Measurements from ENCODE around the gene SUFU.
"Not testable (repeated sequence)": the region's sequence is repeated elsewhere in the genome, so short reads cannot be mapped to it uniquely, and the experiment has no call there.

The SUFU gene

DNA sequence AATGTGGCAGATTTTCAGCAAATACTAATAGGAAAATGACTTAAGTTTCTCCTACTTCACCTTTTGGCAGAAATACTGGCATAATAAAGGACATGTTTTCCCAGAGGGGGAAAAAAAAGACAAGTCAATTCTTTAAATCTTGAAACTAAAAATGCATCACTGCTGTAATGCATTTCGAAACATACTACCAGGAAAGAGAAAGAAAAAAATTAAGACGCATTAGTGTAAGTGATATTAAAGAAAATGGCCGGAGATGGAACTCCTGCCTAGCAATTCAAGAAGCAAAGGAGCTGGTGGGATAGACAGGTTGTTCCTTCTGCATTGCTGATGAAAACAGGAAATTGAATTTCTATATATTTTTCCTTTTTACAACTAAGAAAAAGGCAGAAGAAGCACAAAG, 4.4 kb upstream of the SUFU start:
- peaks cover 13% of the 10 kb centered on the region for H3K4me1 Mint-ChIP-seq (ENCODE audit: low read depth)

DNA sequence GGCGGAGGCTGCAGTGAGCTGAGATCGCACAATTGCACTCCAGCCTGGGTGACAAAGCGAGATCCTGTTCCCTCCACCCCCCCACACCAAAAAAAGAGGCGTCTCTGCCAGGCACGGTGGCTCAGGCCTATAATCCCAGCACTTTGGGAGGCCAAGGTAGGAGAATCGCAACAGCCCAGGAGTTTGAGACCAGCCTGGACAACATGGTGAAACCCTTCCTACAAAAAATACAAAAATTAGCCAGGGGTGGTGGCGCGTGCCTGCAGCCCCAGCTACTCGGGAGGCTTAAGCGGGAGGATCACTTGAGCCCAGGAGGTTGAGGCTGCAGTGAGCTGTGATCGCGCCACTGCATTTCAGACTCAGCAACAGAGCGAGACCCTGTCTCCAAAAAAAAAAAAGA, 3.1 kb upstream of the SUFU start:
- H3K27ac Mint-ChIP-seq; H3K27me3 Mint-ChIP-seq (ENCODE audit: low read depth); DNase-seq (ENCODE audit: low spot score); H3K4me3 Mint-ChIP-seq; H3K9me3 Mint-ChIP-seq: not testable (repeated sequence)
- Mint-ChIP-seq H3K36me3 (ENCODE audit: low read depth) (peaks cover 12% of the 10 kb centered on the region), H3K4me1 (ENCODE audit: low read depth) (peaks cover 21% of the 10 kb centered on the region)

More for the DNA sequence above, 4.4 kb upstream of the SUFU start:
- Mint-ChIP-seq H3K27ac (no peak overlapping the region), H3K36me3 (ENCODE audit: low read depth) (peaks cover 7% of the 10 kb centered on the region), H3K27me3 (ENCODE audit: low read depth) (no peaks in the 10 kb centered on the region), H3K4me3 (no peak overlapping the region), H3K9me3 (no peaks in the 10 kb centered on the region)
- no peak for DNase-seq (ENCODE audit: low spot score)

DNA sequence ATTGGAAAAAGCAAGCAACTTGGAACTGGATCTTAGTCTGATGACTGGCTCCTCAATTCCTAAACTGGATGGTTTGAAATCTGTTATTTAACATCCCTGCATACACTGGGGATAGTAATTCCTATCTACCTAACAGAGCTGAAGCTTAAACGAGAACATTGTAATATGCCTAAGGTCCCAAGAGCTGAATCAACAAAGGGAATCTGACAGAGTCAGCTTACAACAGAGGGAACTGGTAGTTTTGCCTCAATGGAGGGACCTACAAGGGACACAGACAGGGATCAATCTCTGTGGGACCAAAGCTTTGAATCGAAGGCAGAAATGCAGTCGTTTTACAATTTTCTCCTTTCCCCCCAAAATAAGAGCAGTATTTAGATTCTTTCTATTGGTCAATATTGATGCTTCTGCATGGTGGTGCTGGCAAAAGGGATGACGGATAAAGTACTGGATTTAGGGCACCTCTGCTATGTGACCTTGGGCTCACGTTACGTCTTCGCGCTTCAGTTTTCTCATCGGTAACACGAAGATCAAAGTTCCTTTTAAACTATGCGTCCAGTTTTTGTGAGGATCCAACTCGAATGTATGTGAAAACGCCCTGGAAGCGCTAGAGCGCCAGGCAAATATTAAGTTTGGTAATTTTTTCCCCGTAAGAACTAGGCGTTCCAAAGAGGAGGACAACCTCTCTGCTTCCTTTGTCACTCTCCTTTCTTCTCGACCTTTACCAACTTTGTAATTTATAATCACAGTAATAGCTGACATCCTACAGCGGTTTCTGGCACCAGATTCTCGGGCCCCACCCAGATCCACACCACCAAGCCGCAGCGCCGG, 2.4 kb upstream of the SUFU start:
- H3K4me1 Mint-ChIP-seq (ENCODE audit: low read depth): peaks cover 24% of the 10 kb centered on the region
- H3K36me3 Mint-ChIP-seq (ENCODE audit: low read depth): peaks cover 15% of the 10 kb centered on the region
- H3K27ac Mint-ChIP-seq: no peak overlapping the region

DNA sequence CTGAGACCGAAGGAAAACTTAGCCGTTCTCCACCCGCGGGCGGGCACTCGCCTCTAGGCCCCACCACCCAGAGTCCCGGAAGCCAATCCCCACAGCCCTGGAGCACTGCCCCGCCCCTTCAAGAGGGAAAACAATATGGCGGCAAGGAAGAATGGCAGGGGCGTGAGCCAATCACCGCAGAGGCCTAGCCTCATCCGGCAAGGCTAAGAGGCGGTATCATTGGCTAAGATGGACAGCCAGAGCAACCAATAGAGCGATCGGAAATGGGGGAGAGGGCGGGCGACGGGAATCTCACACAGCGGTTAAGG, 1.8 kb upstream of the SUFU start:
- no peaks in the 10 kb centered on the region for H3K27me3 Mint-ChIP-seq (ENCODE audit: low read depth)
- no peak overlapping the region for H3K27ac Mint-ChIP-seq
- H3K36me3 Mint-ChIP-seq (ENCODE audit: low read depth): peaks cover 16% of the 10 kb centered on the region

More for the DNA sequence above, 2.4 kb upstream of the SUFU start:
- H3K9me3 Mint-ChIP-seq: no peaks in the 10 kb centered on the region
- no peak for DNase-seq (ENCODE audit: low spot score)
- no peak overlapping the region for H3K4me3 Mint-ChIP-seq
- H3K27me3 Mint-ChIP-seq (ENCODE audit: low read depth): no peaks in the 10 kb centered on the region

DNA sequence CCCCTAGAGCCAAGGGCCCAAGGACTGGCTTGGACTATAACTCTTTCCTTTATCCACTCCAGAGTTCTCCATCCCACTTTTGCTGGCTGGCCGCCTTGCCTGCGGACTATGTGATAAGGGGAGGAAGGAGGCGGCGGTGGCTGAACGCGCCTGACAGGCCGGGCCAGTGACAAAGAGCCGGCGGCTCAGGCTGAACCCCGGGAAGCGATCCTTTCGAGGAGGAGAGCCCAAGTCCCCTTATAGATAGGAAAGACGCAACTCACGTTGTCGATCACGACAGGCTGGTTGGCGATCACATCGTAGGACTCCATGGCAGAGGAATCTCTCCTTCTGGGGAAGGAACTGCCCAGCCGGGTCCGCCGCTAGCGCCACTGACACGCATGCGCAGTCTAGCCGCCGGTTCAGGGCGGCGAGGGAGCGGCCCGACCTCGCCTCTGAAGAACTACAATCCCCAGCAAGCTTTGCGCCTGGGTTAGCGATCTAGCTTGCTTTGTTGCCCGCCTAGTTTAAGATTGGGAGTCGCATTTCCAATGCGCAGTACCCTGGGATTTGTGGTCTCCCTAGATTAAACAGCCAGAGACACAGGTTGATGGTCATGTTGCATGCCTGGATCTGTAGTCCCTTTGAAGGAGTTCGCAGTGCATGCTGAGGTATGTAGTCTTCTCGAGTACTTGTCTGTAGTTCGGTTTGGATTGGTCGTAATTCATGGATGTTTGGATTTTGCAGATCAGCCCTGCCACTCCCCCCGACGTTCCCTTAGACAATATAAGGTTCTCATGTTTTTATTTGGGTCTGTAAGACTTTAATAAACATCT, 1.2 kb upstream of the SUFU start, which contains the start of gene ACTR1A:
ACTR1A (minus strand) TSS at position 376 of the 815 bp plus-strand sequence; CDS start at position 311, 65 bp downstream.
- peaks cover 24% of the 10 kb centered on the region for H3K4me1 Mint-ChIP-seq (ENCODE audit: low read depth)
- peak; percentile 95 for DNase-seq (ENCODE audit: low spot score)
- H3K27ac Mint-ChIP-seq: no peak within 1 kb of the TSS
- no peaks in the 10 kb centered on the region for H3K9me3 Mint-ChIP-seq
- H3K4me3 Mint-ChIP-seq: no peak within 1 kb of the TSS
- peaks cover 17% of the 10 kb centered on the region for H3K36me3 Mint-ChIP-seq (ENCODE audit: low read depth)
- H3K27me3 Mint-ChIP-seq (ENCODE audit: low read depth): no peaks in the 10 kb centered on the region

More for the DNA sequence above, 1.8 kb upstream of the SUFU start:
- Mint-ChIP-seq H3K4me3 (no peak overlapping the region), H3K4me1 (ENCODE audit: low read depth) (peaks cover 25% of the 10 kb centered on the region), H3K9me3 (no peaks in the 10 kb centered on the region)
- peak; percentile 99 for DNase-seq (ENCODE audit: low spot score)

DNA sequence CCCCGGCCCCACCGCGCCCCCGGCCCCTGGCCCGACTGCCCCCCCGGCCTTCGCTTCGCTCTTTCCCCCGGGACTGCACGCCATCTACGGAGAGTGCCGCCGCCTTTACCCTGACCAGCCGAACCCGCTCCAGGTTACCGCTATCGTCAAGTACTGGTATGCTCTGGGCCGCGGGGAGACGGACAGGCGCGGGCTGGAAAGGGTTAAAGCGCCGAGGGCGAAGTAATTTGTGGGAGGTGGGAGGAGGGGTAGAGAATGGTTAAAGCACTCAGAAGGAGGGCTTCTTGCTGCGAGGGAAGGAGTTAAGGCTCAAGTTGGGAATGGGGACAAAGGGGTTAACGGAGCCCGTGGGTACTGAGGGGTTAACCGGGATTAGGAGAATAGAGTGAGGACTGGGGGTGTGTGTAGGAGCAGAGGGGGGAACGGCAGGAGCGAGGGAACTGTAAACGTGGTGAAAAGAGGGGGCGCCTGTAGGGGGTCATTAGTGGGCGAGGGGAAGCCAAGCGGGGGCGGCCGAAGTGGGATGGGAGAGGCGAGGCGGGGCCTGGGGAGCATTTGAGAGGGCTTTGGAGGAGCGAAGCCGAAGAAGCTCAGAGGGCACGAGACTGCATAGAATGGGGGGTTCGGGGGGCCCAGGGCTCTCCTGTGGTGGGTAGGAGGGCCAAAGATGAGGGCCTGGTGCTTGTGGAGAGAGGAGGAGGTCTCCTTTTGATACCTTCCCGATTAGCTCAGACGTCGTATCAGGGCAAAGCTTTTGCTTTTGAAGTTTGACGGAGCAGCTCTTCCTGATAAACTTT, 605 bp downstream of the SUFU start:
- peak overlapping the region; percentile 80 for H3K27ac Mint-ChIP-seq
- H3K27me3 Mint-ChIP-seq (ENCODE audit: low read depth): no peaks in the 10 kb centered on the region
- H3K36me3 Mint-ChIP-seq (ENCODE audit: low read depth): peaks cover 17% of the 10 kb centered on the region
- no peaks in the 10 kb centered on the region for H3K9me3 Mint-ChIP-seq
- no peak overlapping the region for H3K4me3 Mint-ChIP-seq
- H3K4me1 Mint-ChIP-seq (ENCODE audit: low read depth): peaks cover 23% of the 10 kb centered on the region
- DNase-seq (ENCODE audit: low spot score): peak; percentile 17

DNA sequence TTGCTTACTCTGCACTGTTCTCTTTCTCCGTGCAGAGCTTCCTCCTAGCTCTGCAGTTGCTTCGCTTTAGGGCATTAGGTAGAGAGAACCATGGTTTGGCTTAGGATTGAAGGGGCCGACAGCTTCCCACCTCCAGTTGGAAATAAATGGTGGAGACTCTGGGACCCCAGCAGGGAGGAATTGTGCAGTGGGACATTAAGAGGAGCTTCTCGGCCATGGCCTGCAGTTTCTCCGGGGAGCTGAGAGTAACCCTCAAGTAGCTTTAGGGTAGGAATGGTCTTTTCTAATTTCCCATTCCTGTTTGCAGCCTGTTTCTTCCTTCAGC, 1.2 kb downstream of the SUFU start:
- DNase-seq (ENCODE audit: low spot score): no peak
- peaks cover 26% of the 10 kb centered on the region for H3K4me1 Mint-ChIP-seq (ENCODE audit: low read depth)
- no peaks in the 10 kb centered on the region for H3K9me3 Mint-ChIP-seq
- H3K36me3 Mint-ChIP-seq (ENCODE audit: low read depth): peaks cover 22% of the 10 kb centered on the region
- no peak overlapping the region for H3K4me3 Mint-ChIP-seq
- no peaks in the 10 kb centered on the region for H3K27me3 Mint-ChIP-seq (ENCODE audit: low read depth)
- H3K27ac Mint-ChIP-seq: peak overlapping the region; percentile 80

DNA sequence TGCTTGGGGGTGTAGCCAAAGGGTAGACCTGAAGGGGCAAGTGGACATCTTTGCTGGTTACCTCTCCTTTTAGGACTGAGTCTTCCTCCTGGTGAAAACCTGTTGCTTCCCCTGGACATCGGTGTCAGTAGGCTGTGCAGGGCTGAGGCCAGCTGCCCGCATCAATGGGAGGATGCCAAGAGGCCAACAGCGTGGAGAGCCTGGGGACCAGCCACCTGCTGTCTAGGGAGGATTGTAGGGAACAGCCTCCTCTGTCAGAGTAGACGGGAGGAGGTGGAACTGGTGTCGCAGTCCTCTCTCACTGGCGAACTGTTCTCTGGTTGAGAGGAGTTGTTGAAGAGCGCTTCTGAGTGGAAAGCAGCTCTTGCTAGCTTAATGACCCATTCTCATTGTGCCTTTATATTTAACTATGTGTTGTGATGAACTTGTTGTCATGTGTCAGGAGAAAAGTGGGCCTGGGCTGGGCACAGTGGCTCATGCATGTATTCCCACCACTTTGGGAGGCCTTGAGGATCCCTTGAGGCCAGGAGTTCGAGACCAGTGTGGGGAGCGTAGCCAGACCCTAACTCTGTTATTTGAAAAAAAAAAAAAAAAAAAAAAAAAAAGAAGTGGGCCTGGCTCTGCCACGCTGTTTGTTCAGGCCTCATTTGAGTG, 1.8 kb downstream of the SUFU start:
- H3K27ac Mint-ChIP-seq: peak overlapping the region; percentile 12
- H3K4me3 Mint-ChIP-seq: peak overlapping the region; percentile 3
- no peaks in the 10 kb centered on the region for H3K27me3 Mint-ChIP-seq (ENCODE audit: low read depth)
- H3K9me3 Mint-ChIP-seq: no peaks in the 10 kb centered on the region
- H3K36me3 Mint-ChIP-seq (ENCODE audit: low read depth): peaks cover 22% of the 10 kb centered on the region
- no peak for DNase-seq (ENCODE audit: low spot score)
- H3K4me1 Mint-ChIP-seq (ENCODE audit: low read depth): peaks cover 26% of the 10 kb centered on the region

DNA sequence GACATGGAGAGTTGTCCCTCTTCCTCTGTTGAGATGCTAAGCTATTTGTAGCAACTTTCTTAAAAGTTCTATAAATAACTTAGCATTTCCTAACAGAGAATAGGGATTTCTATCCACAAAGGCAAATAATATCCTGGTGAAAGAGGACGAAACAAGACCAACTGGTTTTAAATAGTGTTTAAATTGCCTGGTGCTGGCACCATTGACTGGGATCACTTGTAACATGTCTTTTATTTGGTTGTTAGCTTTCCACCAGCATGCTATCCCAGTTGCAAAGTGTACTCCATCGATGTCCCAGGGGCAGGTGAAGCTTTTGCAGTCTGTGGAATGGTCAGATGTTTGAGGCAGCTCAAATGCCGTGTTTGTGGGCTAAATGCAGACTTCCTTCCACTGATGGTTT, 3.7 kb downstream of the SUFU start:
- Mint-ChIP-seq H3K36me3 (ENCODE audit: low read depth) (peaks cover 28% of the 10 kb centered on the region), H3K27me3 (ENCODE audit: low read depth) (no peaks in the 10 kb centered on the region), H3K4me1 (ENCODE audit: low read depth) (peaks cover 34% of the 10 kb centered on the region), H3K4me3 (no peak overlapping the region), H3K27ac (no peak overlapping the region), H3K9me3 (no peaks in the 10 kb centered on the region)
- DNase-seq (ENCODE audit: low spot score): no peak

DNA sequence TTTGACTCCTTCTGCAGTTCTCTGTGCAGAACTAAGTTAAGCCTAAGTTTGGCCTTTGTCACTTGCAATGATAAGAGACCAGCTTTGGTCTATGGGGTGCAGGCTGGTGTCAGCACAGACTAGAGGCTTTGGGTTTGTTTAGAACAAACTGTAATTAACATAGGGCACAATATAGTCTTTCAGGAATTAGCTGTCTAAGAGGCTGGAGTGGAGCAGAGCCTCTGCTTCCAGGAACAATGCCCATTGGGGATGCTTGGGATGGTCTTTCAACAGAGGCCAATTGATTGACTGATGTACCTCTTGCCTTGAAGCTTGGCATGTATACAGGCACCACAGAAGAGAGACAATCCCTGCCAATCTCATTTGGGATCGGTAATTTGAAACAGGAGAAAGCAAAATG, 4.7 kb downstream of the SUFU start:
- Mint-ChIP-seq H3K4me3 (no peak overlapping the region), H3K4me1 (ENCODE audit: low read depth) (peaks cover 31% of the 10 kb centered on the region), H3K9me3 (no peaks in the 10 kb centered on the region), H3K36me3 (ENCODE audit: low read depth) (peaks cover 30% of the 10 kb centered on the region), H3K27me3 (ENCODE audit: low read depth) (no peaks in the 10 kb centered on the region), H3K27ac (no peak overlapping the region)
- no peak for DNase-seq (ENCODE audit: low spot score)

DNA sequence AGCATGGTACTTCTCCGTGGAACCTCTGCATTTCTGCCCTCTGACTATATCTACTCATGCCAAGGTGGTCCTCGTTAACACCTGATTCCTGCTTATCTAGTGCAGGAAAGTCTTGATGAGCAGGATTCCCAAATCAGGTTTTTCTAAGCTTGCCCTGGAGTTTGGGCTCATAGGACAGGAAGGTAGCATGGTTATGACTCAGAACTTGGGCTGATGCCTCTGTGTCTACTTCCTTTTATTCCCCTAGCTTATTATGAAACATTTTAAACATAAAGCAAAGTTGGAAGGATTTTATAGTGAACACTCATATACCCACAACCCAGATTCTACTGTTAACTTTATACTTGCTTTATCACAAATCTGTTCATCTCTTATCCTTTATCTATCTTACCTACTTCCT, 5.6 kb downstream of the SUFU start:
- H3K27ac Mint-ChIP-seq: peak overlapping the region; percentile 4
- H3K9me3 Mint-ChIP-seq: no peaks in the 10 kb centered on the region
- peaks cover 34% of the 10 kb centered on the region for H3K36me3 Mint-ChIP-seq (ENCODE audit: low read depth)
- peaks cover 31% of the 10 kb centered on the region for H3K4me1 Mint-ChIP-seq (ENCODE audit: low read depth)
- H3K4me3 Mint-ChIP-seq: no peak overlapping the region
- no peak for DNase-seq (ENCODE audit: low spot score)
- H3K27me3 Mint-ChIP-seq (ENCODE audit: low read depth): no peaks in the 10 kb centered on the region

DNA sequence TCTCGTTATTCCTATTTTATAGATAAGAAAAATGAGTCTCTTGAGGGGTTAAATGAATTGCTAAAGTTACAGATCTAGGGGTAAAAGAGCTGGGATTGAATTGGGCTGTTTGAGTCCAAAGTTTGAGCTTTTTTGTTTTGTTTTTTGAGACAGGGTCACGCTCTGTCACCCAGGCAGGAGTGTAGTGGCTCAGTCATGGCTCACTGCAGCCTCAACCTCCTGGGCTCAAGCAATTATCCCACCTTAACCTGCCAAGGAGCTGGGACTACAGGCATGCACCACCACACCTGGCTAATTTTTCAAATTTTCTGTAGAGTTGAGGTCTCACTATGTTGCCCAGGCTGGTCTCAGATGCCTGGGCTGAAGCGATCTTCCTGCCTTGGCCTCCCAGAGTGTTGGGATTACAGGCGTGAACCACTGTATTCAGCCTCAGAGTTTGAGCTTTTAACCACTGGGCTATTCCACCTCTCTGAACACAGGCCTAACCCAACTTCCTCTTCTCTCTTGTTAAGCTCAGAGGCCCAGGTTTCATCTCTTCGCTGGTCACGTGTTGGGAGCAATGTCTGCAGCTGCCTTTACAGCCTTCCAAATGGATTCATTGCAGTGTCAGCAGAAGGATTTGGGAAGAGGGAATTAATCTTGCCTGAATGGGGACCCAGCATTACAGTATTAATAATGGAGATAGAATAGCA, 8.0 kb downstream of the SUFU start:
- H3K9me3 Mint-ChIP-seq: no peaks in the 10 kb centered on the region
- H3K4me3 Mint-ChIP-seq: no peak overlapping the region
- H3K27ac Mint-ChIP-seq: peak overlapping the region; percentile 46
- H3K36me3 Mint-ChIP-seq (ENCODE audit: low read depth): peaks cover 26% of the 10 kb centered on the region
- H3K4me1 Mint-ChIP-seq (ENCODE audit: low read depth): peaks cover 20% of the 10 kb centered on the region
- DNase-seq (ENCODE audit: low spot score): no peak
- H3K27me3 Mint-ChIP-seq (ENCODE audit: low read depth): no peaks in the 10 kb centered on the region
